Glomerular visceral epithelial cell (primary cell): ENCODE data around the gene PRKCA.

ENCODE experiments used
- DNase-seq: peaks from one replicate; pipeline ENCODE4 v3.0.0-alpha.2; 2016; ENCODE audit errors: extremely low spot score

PRKCA gene

DNA sequence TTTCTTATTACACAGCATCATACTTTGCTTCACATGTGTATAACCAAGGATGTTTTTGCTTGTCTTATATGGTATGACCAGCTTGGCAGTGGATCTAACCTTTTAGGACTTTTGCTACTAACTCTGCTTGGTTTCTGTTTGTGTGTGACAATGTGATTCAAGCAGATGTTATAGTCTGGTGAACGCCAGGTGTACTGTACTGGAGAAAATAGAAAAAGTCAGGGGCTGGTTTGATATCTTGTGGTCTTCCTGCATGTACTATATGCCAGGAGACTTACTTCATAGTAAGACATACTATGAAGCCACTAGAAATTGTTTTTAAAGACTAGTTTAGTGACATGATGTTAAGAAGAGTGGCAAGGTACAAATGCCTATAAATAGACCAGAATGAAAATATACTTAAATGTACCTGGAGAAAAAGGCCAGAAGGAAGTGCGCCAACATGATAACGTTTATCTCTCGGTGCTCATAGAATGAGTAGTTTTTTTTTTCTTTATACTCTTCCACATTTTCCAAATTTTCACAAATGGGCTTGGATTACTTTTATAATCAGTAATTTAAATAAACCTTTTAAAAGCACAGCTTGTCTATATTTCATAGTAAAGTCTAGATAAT is 112.3 kb downstream of the PRKCA start:
- DNase-seq, result no peak

DNA sequence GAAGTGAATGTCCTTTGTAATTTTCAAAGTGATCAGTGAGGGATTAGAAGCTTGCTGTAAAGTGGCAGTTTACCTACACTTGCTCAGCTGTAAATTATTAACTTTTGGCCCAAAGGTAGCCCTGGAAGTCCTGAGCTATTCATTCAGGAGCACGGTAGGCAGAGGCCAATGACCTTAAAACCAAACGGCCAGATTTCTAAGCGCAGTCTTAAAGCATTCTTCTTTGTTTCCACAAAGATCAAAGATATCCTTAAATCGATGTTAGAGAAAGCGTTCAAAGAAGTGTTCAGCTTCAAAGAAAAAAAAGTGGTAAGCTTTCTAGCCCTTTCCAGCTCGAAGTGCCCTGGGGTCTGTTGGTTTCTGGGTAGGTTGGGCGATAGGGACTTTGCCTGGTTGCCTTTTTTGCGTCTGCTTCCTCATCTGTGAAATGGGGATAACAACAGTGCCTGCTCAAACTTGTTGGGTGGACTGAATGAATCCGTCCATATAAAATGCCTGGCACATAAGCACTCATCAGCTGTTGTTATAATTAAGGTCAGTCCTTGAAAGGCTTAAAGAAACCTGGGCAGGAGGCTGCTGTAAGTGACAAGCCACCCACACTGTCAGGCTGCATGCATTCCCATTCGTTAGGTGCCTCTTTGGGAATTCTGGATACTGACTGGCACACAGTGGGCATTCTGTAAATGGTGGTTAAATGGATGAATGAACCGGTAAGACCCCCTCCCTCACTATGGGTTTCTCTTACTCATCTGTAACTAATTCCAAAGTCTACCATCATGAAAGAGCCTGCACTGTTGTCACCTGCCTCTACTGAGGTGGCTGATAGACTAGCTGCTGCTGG is 113.2 kb downstream of the PRKCA start:
- peak; percentile 42 for DNase-seq

DNA sequence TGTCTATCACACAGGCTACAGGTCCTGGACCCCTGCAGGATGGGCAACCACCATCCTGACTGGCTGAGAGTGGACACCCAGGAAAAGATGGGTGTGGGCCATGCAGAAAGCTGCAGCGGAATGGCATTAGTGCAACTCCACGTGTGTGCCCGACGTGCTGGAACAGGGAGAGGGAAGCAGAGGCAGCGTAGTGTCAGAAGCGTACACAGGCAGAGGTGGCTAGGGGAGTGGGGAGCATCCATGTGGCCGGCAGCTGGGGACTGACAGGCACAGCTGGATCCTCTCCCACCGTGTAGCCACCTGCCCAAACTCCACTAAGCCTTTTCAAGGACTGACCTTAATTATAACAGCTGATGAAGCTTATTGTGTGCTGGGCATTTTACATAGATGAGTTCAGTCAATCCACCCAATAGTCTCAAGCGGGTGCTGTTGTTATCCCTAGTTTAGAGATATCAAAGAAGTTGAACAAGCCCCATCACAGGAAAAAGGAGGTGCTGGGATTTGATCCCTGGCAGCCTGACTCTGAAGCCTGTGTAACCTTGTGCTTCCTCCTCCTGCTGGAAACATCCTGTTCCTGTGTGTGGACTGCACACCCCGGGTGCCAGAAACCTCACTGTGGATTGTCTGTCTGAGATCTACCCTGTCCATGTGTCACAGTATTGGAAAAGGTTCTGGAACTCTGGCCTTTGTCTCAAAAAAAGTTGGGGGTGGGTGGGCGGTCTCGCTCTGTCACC is 114.0 kb downstream of the PRKCA start:
- no peak for DNase-seq

DNA sequence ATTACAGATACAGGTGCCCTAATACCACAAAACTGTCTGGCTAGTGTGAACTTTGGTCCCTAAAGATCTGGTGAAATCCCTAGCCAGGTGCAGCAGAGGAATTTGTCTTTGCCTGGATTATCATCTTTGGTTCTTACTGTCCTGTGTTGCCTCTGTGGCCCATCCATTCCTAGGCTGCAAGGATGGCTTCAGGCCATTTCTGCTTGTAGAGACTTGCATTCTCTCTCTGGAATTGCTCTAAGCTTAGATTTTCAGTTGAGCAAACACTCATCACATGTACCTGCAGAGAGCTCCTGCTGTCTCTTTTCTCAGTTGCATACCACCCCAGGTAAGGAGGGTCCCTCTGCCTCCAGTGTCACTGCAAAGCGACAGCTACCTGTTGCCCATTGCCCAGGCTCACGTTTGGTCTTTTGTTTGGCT is 114.9 kb downstream of the PRKCA start:
- no peak for DNase-seq

DNA sequence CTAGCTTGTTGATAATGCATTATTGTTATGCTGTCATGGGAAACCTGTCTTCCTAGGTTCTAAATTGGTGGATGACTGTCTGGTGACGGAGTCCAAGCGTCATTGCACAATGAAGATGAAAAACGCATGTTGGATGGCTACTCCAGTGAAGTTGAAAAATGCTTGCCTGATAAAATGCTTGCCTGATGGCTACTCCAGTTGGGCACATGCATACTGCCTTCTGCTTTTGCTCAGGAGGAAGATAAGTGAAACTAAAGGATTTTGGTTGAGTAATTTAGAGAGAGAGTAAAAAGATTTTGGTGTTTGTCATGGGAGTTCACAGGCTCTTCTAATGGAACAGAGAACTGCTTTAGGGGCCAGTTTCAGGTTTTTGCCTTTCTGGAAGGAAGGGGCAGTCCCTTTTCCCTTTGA is 118.6 kb downstream of the PRKCA start:
- peak; percentile 42 for DNase-seq

DNA sequence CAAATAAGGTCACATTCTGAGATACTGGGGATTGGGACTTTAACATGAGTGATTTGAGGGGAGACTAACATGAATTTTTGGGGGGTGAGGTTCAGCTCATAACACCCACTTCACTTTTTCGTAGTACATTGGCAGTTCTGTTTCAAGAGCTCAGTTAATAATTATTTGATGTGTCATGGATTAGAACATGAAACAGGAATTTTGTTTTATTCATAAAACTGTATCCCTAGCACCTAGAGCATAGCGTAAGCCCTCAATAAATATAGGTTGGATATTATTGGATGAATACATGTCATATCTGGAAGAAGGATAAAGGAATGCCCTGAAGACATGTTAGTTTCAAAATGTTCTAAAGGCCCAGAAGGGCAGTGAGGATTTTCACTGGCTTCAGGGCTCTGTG is 119.8 kb downstream of the PRKCA start:
- DNase-seq, result peak; percentile 73

DNA sequence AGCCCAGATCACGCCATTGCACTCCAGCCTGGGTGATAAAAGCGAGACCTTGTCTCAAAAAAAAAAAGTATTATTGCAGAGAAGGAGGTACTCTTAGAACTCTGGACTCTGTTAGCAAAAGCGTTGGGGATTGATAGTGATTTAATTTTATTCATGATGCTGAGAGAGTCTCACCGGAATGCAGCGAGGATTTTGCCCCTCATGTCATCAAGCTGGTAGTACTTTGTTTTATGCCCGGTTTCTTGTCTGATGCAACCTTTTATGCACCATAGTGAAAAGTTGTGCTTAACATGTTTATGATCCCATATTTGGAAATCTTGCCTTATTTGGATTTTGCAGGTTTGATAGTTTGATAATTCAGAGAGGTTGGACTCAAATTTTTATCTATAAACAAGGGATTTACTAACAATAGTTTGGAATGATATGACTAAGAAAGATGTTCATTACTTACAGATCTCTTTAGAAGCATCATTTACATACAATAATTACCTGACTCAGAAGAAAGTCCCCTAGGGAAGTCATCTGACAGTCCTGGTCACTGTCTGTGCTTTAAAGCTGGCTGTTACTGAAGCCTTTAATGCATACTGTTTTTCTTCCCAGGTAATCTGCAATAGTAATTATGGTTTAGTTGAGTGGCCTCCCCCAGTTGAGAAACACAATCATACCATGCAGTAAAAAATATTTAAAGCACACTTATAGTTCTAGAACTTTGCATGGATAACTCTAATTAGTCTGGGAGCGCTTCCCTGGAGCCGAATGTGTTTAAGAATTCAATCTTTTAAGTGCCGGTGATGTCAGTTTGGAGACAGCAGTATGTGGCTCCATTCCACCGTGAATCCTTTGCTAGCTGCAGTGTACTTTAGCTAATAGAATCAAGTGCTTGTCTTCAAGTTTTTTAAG is 120.9 kb downstream of the PRKCA start:
- peak; percentile 47 for DNase-seq

DNA sequence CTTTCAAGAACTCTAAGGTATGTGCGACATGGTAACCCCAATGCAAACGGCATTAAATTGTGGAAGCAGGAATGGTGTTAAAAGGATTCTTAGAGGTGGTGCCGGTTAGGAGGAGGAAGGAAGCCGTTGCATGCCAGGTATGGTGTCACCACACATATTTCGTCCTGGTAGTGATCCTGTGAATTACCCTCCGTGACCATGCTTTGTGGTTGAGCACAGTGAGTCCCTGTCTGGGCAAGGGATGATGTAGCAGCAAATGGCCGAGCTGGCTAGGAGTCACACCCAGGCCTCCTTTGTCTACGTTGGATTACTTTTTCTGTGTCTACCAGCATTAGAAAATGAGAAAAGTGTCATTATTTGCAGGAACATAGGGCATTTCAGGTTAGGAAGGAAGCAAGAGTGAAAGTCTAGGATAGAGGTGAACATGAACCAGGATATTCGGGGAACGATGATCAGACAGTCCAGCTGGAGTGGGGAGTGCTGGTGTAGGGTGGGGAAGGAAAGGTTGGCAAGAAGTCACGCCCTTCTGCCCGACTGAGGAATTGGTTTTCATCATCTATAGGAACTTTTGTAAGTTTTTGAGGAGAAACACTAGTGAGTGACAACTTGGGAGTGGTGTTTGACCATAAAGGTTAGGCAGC is 123.5 kb downstream of the PRKCA start:
- peak; percentile 91 for DNase-seq

DNA sequence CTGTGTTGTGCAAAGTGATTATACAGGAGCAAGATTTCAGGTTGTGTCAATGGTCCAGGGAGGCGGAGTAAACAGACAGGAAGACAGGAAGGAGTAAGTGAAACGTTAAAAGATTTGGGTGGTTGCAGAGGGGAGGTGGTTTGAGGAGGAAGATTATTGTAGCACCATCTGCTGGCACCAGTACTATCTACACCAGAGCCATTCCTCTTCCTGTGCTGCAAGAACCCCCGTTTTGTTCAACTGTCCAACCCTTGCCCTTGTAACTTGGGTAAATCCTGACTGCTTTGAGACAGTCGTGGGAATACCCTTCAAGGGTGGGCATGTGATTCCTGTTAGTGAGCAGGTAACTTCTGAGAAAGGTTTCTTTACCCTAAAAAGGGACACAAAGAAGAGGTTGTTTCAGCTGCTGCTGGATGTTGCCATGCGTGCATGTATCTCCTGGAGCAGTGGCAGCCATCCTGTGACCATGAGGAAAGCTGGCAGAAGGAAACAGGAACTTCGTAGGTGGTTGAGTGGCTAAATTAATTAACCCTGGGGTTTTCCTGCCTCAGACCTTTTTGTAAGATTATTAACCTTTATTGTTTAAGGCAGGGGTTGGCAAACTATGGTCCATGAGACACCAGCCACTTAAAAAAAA is 124.1 kb downstream of the PRKCA start:
- peak; percentile 74 for DNase-seq

DNA sequence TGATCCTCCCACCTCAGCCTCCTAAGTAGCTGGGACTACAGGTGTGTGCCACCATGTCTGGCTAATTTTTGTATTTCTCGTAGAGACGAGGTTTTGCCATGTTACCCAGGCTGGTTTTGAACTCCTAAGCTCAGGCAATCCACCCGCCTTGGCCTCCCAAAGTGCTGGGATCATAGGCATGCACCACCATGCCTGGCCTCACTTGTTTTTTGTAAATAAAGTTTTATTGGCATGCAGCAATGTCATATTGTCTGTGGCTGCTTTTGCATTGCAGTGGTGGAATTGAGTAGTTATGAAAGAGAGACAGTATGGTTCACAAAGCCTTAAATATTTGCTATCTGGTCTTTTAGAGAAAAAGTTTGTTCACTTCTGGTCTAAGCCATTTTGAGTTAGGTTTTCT is 124.7 kb downstream of the PRKCA start:
- no peak for DNase-seq

DNA sequence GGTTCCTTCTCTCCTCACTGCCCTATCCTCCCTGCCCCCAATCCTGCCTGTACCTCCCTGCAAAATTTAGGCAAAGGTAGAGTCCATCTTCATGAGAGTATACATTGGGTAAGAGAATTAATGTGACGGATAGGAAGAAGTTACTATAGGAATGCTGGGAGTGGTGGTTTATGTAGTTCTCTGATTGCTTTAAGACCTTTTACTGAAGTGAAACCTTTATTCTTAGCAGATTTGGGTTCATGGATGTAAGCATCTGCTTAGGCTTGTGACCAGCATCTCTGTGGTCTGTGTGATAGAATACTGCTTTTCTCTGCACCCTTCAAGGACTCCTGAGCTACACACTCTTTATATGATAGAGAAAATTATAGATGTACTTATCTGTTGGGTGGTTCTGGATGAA is 127.3 kb downstream of the PRKCA start:
- no peak for DNase-seq

DNA sequence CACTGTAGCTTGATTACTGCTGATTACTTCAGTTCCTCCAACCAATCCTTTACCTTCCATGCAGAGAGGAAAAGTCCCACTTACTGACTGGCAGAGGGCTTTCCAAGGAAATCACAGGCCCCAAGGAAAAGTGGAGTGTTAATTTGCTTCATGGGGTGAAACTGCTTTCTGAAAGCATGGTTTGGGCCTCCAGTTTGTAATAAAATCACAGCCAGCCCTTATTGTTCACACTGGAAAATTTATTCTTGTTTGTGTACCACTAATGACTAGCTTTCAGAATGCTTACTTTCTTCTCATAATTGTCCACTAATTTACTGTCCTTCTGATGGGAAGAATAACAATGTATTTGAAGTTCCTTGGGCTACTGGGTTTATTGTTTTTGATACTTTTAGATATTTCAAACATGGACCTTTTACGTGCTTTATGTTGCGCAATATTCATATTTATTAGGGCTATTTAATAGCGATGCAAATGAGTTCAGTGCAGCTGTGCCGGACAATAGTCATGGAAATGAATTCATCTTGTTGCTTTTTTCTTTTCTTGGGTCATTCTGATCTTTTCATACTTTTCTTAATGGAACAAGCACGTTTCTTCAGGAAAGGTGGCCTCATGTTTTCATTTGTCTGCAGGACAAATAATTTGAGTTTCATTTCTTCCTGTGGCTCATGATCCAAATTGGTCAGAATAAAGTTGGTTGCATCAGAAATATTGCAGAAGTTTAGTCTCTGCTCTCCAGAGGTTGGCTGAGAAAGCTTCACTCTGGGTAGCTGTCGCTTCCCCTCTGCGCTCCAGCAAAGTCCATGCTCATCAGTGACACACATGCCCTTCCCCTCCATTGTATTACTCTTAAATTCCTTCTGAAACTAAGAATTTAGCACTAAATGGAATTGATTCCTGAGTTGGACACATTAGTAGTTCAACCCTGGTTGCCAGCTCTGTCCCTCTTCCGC is 128.7 kb downstream of the PRKCA start:
- DNase-seq, result no peak

DNA sequence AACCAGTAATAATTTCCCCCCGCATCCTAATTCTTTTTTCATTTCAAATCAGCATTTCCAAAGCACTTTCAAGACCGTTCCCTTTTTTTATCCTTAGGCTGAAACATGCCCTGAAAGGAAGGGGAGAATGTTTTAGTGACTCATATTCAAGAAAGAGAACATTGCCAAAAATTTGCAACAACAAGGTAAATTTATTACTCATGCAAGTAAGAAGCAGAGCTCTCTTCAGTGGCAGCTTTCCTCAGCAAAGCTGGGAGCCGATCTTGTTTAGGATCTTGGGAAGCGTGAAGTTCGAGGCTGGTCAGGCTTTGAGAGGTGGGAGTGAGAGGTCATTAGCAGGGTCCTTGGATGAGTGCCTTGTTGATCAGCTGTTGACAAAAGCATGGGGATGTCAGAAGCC is 129.5 kb downstream of the PRKCA start:
- peak; percentile 52 for DNase-seq

DNA sequence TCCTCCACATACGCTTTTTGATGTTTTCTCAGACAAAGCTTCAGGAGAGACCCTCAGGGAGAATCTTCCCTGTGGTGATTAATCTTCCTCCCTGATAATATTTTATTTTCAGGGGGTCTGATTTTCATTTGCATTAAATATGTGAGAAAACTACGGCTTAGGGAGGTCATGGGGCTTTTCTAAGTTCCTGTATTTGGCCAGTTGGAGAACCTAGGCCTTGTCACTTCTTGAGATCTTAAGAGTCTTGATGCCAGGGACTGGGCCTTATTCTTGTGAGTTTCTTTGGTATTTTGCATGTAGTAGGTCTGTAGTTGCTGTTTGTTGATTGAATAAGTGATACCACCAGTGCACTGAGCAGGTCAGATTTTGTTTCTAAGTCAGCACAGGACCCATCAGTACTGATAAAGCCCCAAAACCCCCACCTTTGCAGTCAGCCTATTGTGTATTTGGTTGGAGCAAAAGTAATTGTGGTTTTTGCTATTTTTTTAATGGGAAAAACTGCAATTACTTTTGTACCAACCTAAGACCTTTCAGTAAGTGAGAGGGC is 130.1 kb downstream of the PRKCA start:
- DNase-seq, result no peak

DNA sequence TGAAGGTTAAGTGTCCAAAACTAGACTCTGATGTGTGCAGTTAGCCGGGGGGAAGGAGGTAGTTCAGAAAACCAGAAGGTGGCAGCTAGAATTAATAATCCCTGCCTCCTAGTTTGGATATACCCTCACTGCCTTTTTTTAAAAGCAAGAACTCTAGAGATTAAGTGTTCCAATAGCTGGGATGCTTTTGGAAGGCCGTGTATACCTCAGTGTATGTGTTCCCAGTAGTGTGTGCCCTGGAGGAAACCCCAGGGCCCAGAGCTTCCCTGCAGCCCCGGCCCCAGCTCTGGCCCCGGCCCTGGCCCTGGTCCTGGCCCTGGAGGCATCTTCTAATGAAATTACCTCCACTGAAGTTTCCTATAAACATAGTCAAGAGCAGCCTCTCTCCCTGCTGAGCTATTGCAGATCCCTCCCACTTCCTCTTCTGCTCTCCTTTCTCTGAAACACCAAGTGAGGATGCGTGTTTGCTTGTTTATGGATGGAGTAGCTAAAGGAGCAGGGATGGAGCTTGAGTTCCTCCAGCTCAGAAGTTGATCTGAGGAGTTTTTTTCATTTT is 130.7 kb downstream of the PRKCA start:
- no peak for DNase-seq

DNA sequence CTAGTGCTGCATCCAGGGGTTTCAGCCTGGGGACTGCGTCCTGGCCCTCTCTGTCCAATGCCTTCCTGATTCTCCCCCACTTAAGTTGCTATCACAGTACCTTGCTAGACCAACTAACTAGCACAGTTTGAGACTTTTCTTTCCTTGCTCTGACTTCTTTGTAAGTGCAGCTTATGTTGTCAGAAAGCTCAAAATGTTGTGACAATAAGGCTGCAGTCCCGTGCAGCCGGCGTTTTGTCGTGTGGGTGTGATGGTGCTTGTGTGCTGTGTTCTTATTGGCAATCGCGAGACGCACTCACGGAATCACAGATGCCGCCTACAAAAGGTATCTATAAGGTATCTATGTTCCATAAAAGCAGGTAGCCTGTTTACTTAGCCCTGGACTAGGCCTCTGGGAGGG is 132.8 kb downstream of the PRKCA start:
- DNase-seq, result no peak

DNA sequence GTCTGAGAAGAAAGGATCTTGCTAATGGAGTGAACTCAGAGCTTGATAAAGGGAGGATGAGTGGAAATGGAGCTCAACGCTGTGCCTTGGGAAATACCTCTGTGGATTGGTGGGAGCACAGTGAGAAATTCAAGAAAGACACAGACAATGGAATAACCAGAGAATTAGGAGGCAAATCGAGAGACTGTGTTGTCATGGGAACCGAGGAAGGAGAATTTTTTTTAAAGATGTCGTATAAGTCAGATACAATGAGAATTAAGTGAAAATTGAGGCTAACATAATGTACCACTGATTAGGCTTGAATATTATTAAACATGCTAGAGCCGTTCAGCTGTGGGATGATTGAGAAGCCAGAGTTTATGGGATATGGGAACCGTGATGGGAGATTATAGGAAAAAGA is 134.2 kb downstream of the PRKCA start:
- no peak for DNase-seq

DNA sequence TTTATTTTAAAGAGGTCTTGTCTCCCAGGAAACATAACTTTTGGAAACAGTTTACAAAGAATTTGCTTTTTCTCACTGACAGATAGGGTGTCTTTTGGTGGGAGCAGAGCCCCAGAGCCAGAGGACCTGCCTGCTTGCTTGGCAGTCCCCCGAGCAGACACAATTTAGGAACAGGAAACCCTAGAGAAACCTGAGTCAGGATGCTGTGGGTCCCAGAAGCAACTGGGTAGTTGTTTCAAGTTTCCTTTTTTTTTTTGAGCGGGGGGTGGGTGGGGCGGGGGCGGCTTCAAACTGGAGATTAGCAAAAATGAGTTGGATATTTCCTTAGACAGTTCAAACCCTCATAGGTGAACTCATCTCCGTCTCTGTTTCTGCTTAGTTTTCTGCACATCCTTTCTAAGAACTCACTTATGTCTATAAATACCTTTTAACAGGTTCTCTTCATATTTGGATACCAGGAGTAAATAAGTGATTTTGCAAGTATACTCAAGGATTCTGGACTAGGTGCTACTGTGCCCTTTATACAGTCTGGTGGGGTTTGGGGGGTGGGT is 135.1 kb downstream of the PRKCA start:
- DNase-seq, result no peak

DNA sequence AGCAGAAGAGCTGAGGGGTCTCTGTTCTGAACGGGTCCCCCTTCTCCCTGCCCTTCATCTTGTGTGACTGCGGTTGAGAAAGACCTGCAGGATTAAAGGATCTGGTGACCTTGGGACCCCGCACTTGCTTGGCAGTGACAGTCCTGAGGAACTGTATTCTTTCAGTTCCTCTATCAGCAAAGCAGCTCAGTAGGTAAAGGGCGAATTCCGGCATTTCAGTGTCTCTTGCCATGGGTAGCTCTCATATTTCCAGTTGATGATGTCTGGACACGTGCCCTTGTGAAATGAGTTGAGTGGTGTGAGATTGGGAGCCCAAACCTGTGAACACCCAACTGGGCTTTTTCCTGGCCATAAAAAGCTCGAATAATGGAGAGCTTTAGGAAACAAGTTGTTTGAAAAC is 135.7 kb downstream of the PRKCA start:
- no peak for DNase-seq
